ENCODE data around the gene RAP1A. TPM values are rescaled to one million over a fixed set of nuclear protein-coding genes. Genes with fewer than 3 reads are reported as not detected.
"Not testable (repeated sequence)": the region's sequence is repeated elsewhere in the genome, so short reads cannot be mapped to it uniquely, and the experiment has no call there.

RAP1A gene
- total RNA-seq, 4 donors from 2014 or later: 49.4 to 72.1 (median 57.9) TPM

DNA sequence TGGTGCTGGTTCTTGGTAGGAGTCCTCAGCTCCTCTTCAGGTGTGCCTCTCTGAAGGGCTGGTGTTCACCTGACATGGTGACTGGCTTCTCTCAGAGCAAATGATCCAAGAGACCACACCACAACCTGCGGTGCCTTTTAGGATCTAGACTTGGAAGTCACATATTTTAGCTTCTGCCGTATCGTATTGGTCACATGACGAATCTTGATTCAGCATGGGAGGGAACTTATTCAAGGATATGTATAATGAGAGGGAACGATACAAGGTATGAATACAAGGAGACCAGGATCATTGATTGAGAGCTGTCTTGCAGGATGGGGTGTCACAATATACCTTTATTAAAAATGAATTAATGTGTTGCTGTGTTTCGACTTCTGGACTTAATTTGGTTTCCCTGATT is 58.0 kb downstream of the RAP1A start:
- H3K27me3 ChIP-seq: no peaks in the 10 kb centered on the region
- TF ChIP-seq POLR2A (IDR thresholded peaks at IDR 0.05): no peak
- TF ChIP-seq, protein P1, sequence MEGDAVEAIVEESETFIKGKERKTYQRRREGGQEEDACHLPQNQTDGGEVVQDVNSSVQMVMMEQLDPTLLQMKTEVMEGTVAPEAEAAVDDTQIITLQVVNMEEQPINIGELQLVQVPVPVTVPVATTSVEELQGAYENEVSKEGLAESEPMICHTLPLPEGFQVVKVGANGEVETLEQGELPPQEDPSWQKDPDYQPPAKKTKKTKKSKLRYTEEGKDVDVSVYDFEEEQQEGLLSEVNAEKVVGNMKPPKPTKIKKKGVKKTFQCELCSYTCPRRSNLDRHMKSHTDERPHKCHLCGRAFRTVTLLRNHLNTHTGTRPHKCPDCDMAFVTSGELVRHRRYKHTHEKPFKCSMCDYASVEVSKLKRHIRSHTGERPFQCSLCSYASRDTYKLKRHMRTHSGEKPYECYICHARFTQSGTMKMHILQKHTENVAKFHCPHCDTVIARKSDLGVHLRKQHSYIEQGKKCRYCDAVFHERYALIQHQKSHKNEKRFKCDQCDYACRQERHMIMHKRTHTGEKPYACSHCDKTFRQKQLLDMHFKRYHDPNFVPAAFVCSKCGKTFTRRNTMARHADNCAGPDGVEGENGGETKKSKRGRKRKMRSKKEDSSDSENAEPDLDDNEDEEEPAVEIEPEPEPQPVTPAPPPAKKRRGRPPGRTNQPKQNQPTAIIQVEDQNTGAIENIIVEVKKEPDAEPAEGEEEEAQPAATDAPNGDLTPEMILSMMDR (IDR thresholded peaks at IDR 0.05 in 4 of 5, conservative IDR thresholded peaks at IDR 0.05 in 1 of 5): no peak
- H3K4me1 ChIP-seq: peaks cover 2 to 12% of the 10 kb centered on the region in 2 donors
- intact Hi-C loops (cut with DNase I; ENCODE audit: low total_unique reads): no loop called here
- H3K4me3 ChIP-seq: no peak overlapping the region
- no peak overlapping the region for H3K27ac ChIP-seq
- H3K36me3 ChIP-seq: peaks cover 0 to 7% of the 10 kb centered on the region in 2 donors
- in situ Hi-C loops (cut with MboI; ENCODE audit: low sequenced_read_pairs in 4 of 4): no loop called here
- no peak for ATAC-seq
- DNase-seq: no peak
- no peaks in the 10 kb centered on the region for H3K9me3 ChIP-seq

DNA sequence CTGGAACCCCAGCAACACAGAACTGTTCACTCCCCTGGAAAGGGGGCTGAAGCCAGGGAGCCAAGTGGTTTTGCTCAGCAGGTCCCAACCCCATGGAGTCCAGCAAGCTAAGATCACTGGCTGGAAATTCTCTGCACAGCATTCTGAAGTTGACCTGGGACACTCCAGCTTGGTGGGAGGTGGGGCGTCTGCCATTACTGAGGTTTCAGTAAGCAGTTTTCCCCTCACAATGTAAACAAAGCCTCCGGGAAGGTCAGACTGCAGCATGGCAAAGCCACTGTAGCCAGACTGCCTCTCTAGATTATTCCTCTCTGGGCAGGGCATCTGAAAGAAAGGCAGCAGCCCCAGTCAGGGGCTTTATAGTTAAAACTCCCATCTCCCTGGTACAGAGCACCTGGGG is 60.0 kb downstream of the RAP1A start:
- no peak overlapping the region for H3K27ac ChIP-seq

DNA sequence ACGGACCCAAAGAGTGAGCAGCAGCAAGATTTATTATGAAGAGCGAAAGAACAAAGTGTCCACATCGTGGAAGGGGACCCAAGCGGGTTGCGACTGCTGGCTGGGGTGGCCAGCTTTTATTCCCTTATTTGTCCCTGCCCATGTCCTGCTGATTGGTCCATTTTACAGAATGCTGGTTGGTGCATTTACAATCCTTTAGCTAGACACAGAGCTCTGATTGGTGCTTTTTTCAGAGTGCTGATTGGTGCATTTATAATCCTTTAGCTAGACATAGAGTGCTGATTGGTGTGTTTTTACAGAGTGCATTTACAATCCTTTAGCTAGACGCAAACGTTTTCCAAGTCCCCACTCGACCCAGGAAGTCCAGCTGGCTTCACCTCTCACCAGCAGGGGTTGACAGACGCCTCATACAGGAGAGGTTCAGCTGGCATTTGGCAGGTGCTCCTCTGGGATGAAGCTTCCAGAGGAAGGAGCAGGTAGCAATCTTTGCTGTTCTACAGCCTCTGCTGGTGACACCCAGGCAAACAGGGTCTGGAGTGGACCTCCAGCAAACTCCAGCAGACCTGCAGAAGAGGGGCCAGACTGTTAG is 60.7 kb downstream of the RAP1A start:
- intact Hi-C loops (cut with DNase I; ENCODE audit: low total_unique reads); ATAC-seq; H3K9me3 ChIP-seq; DNase-seq; H3K27ac ChIP-seq; H3K36me3 ChIP-seq; H3K27me3 ChIP-seq; H3K4me3 ChIP-seq; in situ Hi-C loops (cut with MboI; ENCODE audit: low sequenced_read_pairs in 4 of 4); H3K4me1 ChIP-seq: not testable (repeated sequence)

More for the DNA sequence above, 60.0 kb downstream of the RAP1A start:
- TF ChIP-seq, protein P1 (IDR thresholded peaks at IDR 0.05 in 4 of 5, conservative IDR thresholded peaks at IDR 0.05 in 1 of 5): no peak
- TF ChIP-seq POLR2A (IDR thresholded peaks at IDR 0.05): no peak
- in situ Hi-C loops (cut with MboI; ENCODE audit: low sequenced_read_pairs in 4 of 4) (no loop called here), intact Hi-C loops (cut with DNase I; ENCODE audit: low total_unique reads) (no loop called here)
- Histone ChIP-seq H3K9me3 (no peaks in the 10 kb centered on the region), H3K36me3 (peaks cover 0 to 7% of the 10 kb centered on the region in 2 donors), H3K4me3 (no peak overlapping the region), H3K4me1 (no peaks in the 10 kb centered on the region), H3K27me3 (no peaks in the 10 kb centered on the region)
- DNase-seq (no peak), ATAC-seq (no peak)

DNA sequence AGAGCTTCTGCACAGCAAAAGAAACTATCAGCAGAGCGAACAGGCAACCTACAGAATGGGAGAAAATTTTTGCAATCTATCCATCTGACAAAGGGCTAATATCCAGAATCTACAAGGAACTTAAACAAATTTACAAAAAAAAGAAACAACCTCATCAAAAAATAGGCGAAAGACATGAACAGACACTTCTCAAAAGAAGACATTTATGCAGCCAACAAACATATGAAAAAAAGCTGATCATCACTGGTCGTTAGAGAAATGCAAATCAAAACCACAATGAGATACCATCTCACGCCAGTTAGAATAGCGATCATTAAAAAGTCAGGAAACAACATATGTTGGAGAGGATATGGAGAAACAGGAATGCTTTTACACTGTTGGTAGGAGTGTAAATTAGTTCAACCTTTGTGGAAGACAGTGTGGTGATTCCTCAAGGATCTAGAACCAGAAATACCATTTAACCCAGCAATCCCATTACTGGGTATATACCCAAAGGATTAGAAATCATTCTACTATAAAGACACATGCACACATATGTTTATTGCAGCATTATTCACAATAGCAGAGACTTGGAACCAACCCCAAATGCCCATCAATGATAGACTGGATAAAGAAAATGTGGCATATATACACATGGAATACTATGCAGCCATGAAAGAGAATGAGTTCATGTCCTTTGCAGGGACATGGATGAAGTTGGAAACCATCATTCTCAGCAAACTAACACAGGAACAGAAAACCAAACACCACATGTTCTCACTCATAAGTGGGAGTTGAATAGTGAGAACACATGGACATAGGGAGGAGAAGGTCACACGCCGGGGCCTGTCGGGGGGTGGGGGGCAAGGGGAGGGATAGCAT is 65.9 kb downstream of the RAP1A start:
- ATAC-seq; in situ Hi-C loops (cut with MboI; ENCODE audit: low sequenced_read_pairs in 4 of 4); intact Hi-C loops (cut with DNase I; ENCODE audit: low total_unique reads); H3K4me3 ChIP-seq; H3K4me1 ChIP-seq; DNase-seq; H3K9me3 ChIP-seq; H3K36me3 ChIP-seq; H3K27ac ChIP-seq; H3K27me3 ChIP-seq: not testable (repeated sequence)

DNA sequence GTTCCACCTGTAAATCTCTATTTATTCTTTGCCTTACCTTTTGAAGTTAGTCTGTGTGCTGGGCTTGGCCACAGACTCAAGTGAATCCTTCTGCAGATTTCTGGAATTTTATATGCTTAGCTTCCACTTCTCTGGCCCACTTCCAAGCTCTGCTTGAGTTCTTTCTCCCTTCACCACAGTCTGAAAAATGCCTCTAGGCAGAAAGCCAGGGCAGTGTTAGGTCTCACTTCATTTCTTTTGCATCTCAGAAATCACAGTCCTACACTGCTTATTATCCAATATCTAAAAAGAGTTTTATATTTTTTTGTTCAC is 70.7 kb downstream of the RAP1A start:
- Histone ChIP-seq H3K4me3 (no peak overlapping the region), H3K9me3 (no peaks in the 10 kb centered on the region), H3K27ac (no peak overlapping the region), H3K4me1 (peaks cover 8 to 9% of the 10 kb centered on the region in 2 donors), H3K36me3 (peaks cover 2 to 21% of the 10 kb centered on the region in 2 donors), H3K27me3 (no peaks in the 10 kb centered on the region)
- in situ Hi-C loops (cut with MboI; ENCODE audit: low sequenced_read_pairs in 4 of 4): no loop called here
- ATAC-seq (no peak), DNase-seq (no peak)
- TF ChIP-seq, protein P1 (IDR thresholded peaks at IDR 0.05 in 4 of 5, conservative IDR thresholded peaks at IDR 0.05 in 1 of 5): no peak
- TF ChIP-seq POLR2A (IDR thresholded peaks at IDR 0.05): no peak
- intact Hi-C loops (cut with DNase I; ENCODE audit: low total_unique reads): no loop called here

Data from gastrocnemius medialis (tissue), 4 donors.